Bronchial epithelial cell (primary cell): ENCODE data around the gene BTRC. TPM values are rescaled to one million over a fixed set of nuclear protein-coding genes. Genes with fewer than 3 reads are reported as not detected.

ENCODE experiments used
- DNase-seq: peaks from one replicate; pipeline ENCODE4 v3.0.0-alpha.2; 2010; ENCODE audit warnings: low read depth
- FAIRE-seq: peaks from 2 replicates; lab custom pipeline; 2011; peaks lifted over from hg19 to GRCh38; lab: Jason Lieb, UNC
- H3K27me3 ChIP-seq: 2 replicates; pipeline ENCODE4 v1.5.1; 2011; ENCODE audit warnings: low read length; ENCODE audit not compliant: control insufficient read depth, insufficient read depth
- H3K36me3 ChIP-seq: 2 replicates; pipeline ENCODE4 v1.5.1; 2011; ENCODE audit warnings: low read length; ENCODE audit not compliant: control insufficient read depth, insufficient read depth
- H3K4me3 ChIP-seq: 2 replicates; pipeline ENCODE4 v1.5.1; 2011; ENCODE audit warnings: mild to moderate bottlenecking, low read depth, low read length, control low read depth
- total RNA-seq: library from RNA; depleted of rRNA; stranded (reverse); fragments of >200 nt; gene quantifications from 2 replicates; pipeline ENCODE4 v1.2.1, GENCODE V29; 2014
- TF ChIP-seq, protein P1 (sequence below): IDR thresholded peaks from 2 replicates; pipeline ENCODE4 v1.5.1; 2011; ENCODE audit warnings: mild to moderate bottlenecking, moderate library complexity, low read length, control low read depth, inconsistent platforms; ENCODE audit not compliant: insufficient read depth, severe bottlenecking

BTRC gene
- total RNA-seq, 1 donor from 2014 or later, result 6.8 TPM

DNA sequence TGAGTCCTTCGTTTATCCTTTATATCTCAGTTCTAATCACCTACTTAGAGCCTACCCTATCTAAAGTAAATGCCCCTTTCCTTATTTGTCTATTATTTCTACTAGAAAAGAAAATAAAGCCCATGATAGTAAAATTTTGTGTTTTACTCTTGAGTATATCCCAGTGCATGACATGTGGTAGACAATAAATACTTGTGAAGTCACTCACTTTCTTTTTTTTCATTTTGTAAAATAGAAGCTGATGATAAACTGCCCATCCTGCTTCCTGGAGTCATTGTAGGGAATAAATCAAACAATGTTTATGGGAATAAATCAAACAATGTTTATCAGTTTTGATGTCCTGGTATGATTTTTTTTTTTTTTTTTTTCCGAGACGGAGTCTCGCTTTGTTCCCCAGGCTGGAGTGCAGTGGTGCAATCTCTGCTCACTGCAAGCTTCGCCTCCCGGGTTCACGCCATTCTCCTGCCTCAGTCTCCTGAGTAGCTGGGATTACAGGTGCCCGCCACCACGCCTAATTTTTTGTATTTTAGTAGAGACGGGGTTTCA, 36.1 kb downstream of the BTRC start:
- no peak overlapping the region for H3K4me3 ChIP-seq
- H3K36me3 ChIP-seq, result no peaks in the 10 kb centered on the region
- TF ChIP-seq, protein P1, sequence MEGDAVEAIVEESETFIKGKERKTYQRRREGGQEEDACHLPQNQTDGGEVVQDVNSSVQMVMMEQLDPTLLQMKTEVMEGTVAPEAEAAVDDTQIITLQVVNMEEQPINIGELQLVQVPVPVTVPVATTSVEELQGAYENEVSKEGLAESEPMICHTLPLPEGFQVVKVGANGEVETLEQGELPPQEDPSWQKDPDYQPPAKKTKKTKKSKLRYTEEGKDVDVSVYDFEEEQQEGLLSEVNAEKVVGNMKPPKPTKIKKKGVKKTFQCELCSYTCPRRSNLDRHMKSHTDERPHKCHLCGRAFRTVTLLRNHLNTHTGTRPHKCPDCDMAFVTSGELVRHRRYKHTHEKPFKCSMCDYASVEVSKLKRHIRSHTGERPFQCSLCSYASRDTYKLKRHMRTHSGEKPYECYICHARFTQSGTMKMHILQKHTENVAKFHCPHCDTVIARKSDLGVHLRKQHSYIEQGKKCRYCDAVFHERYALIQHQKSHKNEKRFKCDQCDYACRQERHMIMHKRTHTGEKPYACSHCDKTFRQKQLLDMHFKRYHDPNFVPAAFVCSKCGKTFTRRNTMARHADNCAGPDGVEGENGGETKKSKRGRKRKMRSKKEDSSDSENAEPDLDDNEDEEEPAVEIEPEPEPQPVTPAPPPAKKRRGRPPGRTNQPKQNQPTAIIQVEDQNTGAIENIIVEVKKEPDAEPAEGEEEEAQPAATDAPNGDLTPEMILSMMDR, result no peak
- no peaks in the 10 kb centered on the region for H3K27me3 ChIP-seq
- DNase-seq, result no peak
- no peak for FAIRE-seq

DNA sequence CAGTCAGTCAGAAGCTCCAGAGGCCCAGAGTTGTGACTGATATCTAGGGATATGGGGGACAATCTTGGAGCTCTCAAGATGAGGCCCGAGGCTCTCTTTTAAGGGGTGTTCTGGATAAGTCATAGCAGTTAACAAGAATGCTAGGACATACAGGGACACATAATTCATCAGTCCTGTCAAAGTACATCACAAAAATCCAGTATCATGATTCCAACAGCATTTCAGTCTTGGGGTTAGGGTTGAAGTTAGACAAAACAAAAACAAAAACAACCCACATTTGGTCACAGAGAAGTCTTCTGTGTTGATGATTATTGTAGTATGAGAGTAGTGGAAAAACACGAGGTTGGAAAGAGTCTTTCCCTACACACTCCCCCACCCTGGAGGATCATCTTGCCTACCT, 39.4 kb downstream of the BTRC start:
- Histone ChIP-seq H3K27me3 (no peaks in the 10 kb centered on the region), H3K4me3 (no peak overlapping the region), H3K36me3 (no peaks in the 10 kb centered on the region)
- FAIRE-seq, result no peak
- TF ChIP-seq, protein P1, result no peak
- no peak for DNase-seq

DNA sequence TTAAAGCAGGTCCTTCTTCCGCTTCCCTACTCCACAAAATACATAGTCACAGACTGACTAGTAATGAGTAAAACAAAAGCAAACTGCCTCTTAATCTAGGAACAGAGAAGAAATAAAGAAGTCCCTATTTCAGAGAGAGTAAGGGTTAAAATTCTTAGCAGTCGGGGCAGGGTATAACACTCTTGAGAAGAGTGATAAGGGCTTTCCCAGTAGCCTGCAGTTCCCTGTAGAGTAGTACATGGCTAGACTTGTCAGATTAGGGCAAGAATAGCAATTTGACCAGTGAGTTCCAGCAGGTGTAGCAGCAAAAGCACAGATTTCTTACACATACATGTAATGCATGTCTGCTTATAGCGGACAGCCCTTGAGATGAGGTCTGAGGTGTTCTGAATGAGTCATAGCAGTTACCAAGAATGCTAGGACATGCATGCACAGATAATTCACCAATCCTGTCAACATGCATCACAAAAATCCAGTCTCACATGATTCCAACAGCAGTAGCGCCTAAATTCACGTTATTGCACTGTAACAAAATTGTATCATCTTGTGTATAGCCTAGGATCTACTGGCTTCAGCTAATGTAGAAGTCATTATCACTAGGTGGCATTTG, 40.7 kb downstream of the BTRC start:
- Histone ChIP-seq H3K36me3 (no peaks in the 10 kb centered on the region), H3K4me3 (no peak overlapping the region), H3K27me3 (no peaks in the 10 kb centered on the region)
- DNase-seq (peak; percentile 89), FAIRE-seq (peak; percentile 96)
- TF ChIP-seq, protein P1, result no peak

DNA sequence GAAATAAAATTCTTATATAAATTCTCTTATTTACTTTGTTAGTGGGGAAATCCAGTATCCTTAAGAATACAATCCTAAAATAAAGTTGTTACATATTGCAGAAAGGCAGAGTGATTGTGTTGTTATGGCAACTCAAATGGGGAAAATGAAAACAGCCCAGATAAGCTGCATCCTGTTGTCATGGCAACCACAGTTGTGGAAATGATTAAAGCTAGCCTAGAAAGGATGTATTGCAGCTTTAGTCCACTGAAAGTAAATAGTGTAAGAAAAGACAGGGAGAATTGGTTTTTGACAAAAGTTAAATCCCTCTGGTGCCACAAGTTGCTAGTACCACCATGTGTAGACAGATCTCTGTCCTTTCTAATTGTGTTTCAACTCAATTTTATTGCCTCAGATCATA, 43.2 kb downstream of the BTRC start:
- no peak overlapping the region for H3K4me3 ChIP-seq
- no peaks in the 10 kb centered on the region for H3K36me3 ChIP-seq
- H3K27me3 ChIP-seq, result no peaks in the 10 kb centered on the region
- TF ChIP-seq, protein P1, result no peak
- FAIRE-seq (no peak), DNase-seq (peak; percentile 20)

DNA sequence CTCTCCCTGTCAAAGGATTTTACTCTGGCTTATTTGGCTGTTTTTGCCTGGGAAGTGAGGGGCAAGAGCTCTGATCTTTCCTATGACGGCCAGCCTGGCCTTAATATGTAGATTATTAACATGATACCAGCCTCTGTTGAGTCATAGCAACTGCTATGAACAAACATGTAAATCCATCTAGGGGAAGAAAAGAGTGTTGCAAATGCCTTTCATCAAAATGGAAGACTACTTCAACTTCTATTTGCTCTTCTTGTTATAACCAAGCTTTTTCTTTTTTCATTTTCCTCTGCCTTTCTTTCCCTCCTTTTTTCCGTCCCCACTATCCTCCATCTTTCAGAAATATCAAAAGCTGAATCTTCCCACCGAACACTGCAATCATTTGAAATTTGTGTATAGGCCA, 46.6 kb downstream of the BTRC start:
- TF ChIP-seq, protein P1, result no peak
- FAIRE-seq (peak; percentile 66), DNase-seq (peak; percentile 62)
- Histone ChIP-seq H3K4me3 (no peak overlapping the region), H3K27me3 (no peaks in the 10 kb centered on the region), H3K36me3 (no peaks in the 10 kb centered on the region)

DNA sequence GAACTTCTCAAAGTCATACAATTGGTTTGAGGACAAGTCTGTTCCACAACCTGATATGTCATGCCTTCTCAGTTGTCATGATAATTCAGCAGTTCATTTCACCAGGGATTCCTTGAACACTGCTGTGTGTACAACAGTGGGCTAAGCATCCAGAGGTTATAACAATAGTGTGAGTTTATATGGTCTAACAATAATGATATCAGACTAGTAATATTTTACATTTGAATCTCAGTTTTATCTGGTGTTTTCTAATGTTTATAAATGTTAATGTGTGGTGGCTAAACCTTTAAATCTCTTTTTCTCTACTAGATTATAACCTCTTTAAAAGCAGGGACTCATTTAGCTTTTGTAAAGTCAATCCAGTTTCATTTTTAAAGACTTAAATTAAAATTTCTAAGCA, 48.7 kb downstream of the BTRC start:
- no peak for FAIRE-seq
- no peak for DNase-seq
- Histone ChIP-seq H3K4me3 (no peak overlapping the region), H3K27me3 (no peaks in the 10 kb centered on the region), H3K36me3 (no peaks in the 10 kb centered on the region)
- TF ChIP-seq, protein P1, result no peak
